ENCODE measurements around the gene PGBD1. TPM values are rescaled to one million over a fixed set of nuclear protein-coding genes. Genes with fewer than 3 reads are reported as not detected.

The PGBD1 gene
- total and polyA plus RNA-seq, 2 experiments from 2014 or later, result 3.1 to 6.2 TPM

DNA sequence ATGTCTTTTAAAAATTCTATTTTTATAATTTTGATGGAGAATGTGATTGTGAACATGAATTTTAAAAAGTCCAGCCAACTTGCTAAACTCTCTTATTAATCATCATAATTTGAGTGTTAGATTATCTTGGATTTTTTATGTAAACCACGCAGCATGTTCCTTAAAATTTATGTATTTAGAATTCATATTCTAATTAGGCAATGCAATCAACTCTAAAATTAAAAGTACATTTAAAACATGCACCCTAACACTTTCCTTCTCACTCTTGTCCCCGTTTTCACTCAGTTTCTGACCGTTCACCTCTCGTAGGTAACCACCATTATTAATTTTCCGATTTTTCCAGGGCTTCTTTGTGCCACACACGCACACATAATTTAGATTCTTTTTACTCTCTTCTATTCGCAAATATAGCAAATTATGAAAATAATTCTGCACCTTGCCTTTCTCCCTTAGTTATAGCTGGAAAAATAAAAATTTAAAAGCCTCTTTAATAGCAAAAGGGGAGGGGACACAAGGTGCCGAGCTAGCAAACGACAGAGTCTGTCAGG, 68.0 kb downstream of the PGBD1 start:
- Histone ChIP-seq H3K27me3 (peaks cover 8% of the 10 kb centered on the region), H2AFZ (peak overlapping the region; percentile 95), H3K4me1 (ENCODE audit: insufficient read depth) (peaks cover 11% of the 10 kb centered on the region), H3K4me3 (peak overlapping the region; percentile 72), H4K20me1 (ENCODE audit: insufficient read depth, poor library complexity, severe bottlenecking) (no peaks in the 10 kb centered on the region), H3K27ac (peak overlapping the region; percentile 77), H3K9me2 (replicated peaks; ENCODE audit: insufficient read depth) (no peaks in the 10 kb centered on the region), H3K9me3 (ENCODE audit: low read depth) (no peaks in the 10 kb centered on the region), H3K36me3 (replicated peaks; ENCODE audit: insufficient read depth, low read depth) (no peaks in the 10 kb centered on the region), H3K4me2 (peak overlapping the region; percentile 73), H3K79me2 (peaks cover 38% of the 10 kb centered on the region)
- DNase-seq (ENCODE audit: low spot score), result no peak
- TF ChIP-seq EZH2 (IDR thresholded peaks at IDR 0.05; ENCODE audit: borderline replicate concordance), result no peak
- TF ChIP-seq, protein P1, sequence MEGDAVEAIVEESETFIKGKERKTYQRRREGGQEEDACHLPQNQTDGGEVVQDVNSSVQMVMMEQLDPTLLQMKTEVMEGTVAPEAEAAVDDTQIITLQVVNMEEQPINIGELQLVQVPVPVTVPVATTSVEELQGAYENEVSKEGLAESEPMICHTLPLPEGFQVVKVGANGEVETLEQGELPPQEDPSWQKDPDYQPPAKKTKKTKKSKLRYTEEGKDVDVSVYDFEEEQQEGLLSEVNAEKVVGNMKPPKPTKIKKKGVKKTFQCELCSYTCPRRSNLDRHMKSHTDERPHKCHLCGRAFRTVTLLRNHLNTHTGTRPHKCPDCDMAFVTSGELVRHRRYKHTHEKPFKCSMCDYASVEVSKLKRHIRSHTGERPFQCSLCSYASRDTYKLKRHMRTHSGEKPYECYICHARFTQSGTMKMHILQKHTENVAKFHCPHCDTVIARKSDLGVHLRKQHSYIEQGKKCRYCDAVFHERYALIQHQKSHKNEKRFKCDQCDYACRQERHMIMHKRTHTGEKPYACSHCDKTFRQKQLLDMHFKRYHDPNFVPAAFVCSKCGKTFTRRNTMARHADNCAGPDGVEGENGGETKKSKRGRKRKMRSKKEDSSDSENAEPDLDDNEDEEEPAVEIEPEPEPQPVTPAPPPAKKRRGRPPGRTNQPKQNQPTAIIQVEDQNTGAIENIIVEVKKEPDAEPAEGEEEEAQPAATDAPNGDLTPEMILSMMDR (IDR thresholded peaks at IDR 0.05; ENCODE audit: poor library complexity), result no peak
- TF ChIP-seq EZH2phosphoT487 (IDR thresholded peaks at IDR 0.05; ENCODE audit: low read depth, severe bottlenecking, unreplicated experiment), result no peak
- 4% methylated on average over 9 of the region's 9 CpGs for WGBS (ENCODE audit: low lambda C conversion rate, missing lambda C conversion rate)

DNA sequence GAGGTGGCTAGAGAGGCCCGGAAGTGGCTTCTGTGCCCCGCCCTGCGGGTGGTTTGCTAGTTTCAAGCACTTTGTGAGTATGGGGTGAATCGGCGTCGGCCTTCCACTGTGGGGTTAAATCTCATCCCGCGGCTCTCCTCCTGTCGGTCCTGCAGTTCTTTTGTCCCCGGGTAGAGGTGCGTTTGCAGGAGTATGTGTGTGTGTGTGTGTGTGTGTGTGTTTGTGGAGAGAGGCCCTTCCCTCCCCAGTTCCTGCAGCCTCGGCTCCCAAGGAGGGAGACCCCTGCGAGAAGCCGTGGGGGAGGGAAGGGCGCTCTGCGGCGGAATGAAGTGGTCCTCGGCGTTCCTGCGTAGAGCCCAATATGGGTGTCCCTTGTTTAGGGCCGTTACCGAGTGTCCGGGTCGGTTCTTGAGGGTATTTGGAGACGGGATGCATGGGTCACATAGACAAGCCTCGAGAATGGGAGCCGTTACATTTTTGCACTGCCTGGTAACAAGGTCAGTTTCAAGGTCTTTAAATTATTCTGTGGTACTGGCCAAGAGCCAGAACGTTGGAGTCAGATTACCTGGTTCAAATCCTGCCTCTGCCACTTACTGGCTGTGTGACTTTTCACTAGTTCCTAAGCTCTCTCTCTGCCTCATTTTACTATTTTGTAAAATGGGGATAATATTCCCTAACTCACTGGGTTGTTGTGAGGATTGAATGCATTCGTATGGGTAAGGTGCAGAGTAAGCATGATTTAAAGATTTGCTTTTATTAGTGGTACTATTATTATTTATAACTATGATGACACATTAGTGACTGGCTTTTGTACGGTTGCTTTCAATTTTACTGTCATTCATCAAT, 68.7 kb downstream of the PGBD1 start, which contains the start of gene ZKSCAN3:
TSS of gene ZKSCAN3 (plus strand) at position 56 of the 846 bp plus-strand sequence. CDS start 9,640 bp downstream, outside the sequence.
- H3K9me2 ChIP-seq (replicated peaks; ENCODE audit: insufficient read depth), result no peaks in the 10 kb centered on the region
- no peaks in the 10 kb centered on the region for H3K9me3 ChIP-seq (ENCODE audit: low read depth)
- H3K79me2 ChIP-seq, result peaks cover 38% of the 10 kb centered on the region
- WGBS (ENCODE audit: low lambda C conversion rate, missing lambda C conversion rate), result 3% methylated on average over 30 of the region's 30 CpGs
- H3K27ac ChIP-seq, result peak within 1 kb of the TSS; percentile 77
- H3K27me3 ChIP-seq, result peaks cover 8% of the 10 kb centered on the region
- H3K4me1 ChIP-seq (ENCODE audit: insufficient read depth), result peaks cover 12% of the 10 kb centered on the region
- peak; percentile 91 for DNase-seq (ENCODE audit: low spot score)
- peak within 1 kb of the TSS; percentile 72 for H3K4me3 ChIP-seq
- no peak for TF ChIP-seq EZH2phosphoT487 (IDR thresholded peaks at IDR 0.05; ENCODE audit: low read depth, severe bottlenecking, unreplicated experiment)
- TF ChIP-seq, protein P1 (IDR thresholded peaks at IDR 0.05; ENCODE audit: poor library complexity), result no peak
- TF ChIP-seq EZH2 (IDR thresholded peaks at IDR 0.05; ENCODE audit: borderline replicate concordance), result no peak
- H3K36me3 ChIP-seq (replicated peaks; ENCODE audit: insufficient read depth, low read depth), result no peaks in the 10 kb centered on the region
- peak within 1 kb of the TSS; percentile 95 for H2AFZ ChIP-seq
- H3K4me2 ChIP-seq, result peak within 1 kb of the TSS; percentile 73
- H4K20me1 ChIP-seq (ENCODE audit: insufficient read depth, poor library complexity, severe bottlenecking), result no peaks in the 10 kb centered on the region

DNA sequence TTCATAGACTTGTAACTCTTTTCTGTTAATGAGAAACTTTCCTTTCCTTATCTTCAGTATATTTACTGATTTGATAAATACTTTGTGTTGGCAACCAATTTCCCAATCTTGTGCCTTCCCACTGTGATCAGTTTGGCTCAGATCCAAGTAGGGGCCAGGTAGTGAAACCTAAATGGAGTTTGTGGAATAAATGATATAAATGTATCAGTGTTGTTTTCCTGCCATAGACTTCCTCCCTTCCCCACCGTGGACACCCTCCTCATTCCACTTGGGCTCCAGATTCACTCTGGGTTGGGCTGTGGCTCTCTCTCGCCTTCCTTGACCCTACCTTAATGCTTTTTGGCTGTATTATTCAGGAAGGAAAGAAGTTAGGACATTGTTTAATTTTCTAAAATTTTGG, 69.7 kb downstream of the PGBD1 start:
- no peak overlapping the region for H3K4me3 ChIP-seq
- no peaks in the 10 kb centered on the region for H3K9me2 ChIP-seq (replicated peaks; ENCODE audit: insufficient read depth)
- no peaks in the 10 kb centered on the region for H4K20me1 ChIP-seq (ENCODE audit: insufficient read depth, poor library complexity, severe bottlenecking)
- H3K79me2 ChIP-seq, result peaks cover 38% of the 10 kb centered on the region
- peak; percentile 35 for DNase-seq (ENCODE audit: low spot score)
- 70% methylated on average over 2 of the region's 2 CpGs for WGBS (ENCODE audit: low lambda C conversion rate, missing lambda C conversion rate)
- peak overlapping the region; percentile 77 for H3K27ac ChIP-seq
- peak overlapping the region; percentile 73 for H3K4me2 ChIP-seq
- no peaks in the 10 kb centered on the region for H3K36me3 ChIP-seq (replicated peaks; ENCODE audit: insufficient read depth, low read depth)
- H3K4me1 ChIP-seq (ENCODE audit: insufficient read depth), result peaks cover 17% of the 10 kb centered on the region
- TF ChIP-seq, protein P1 (IDR thresholded peaks at IDR 0.05; ENCODE audit: poor library complexity), result no peak
- TF ChIP-seq EZH2 (IDR thresholded peaks at IDR 0.05; ENCODE audit: borderline replicate concordance) (no peak), EZH2phosphoT487 (IDR thresholded peaks at IDR 0.05; ENCODE audit: low read depth, severe bottlenecking, unreplicated experiment) (no peak)
- H3K27me3 ChIP-seq, result peaks cover 8% of the 10 kb centered on the region
- no peak overlapping the region for H2AFZ ChIP-seq
- no peaks in the 10 kb centered on the region for H3K9me3 ChIP-seq (ENCODE audit: low read depth)

Data from hepatocyte (in vitro differentiated cells).